NCI-H128 (cell line): ENCODE measurements around the gene AEBP1.

Source experiments
- DNase-seq: peaks from one replicate; lab custom pipeline; 2025; ENCODE audit not compliant: unreplicated experiment; lab: John Stamatoyannopoulos, UW

AEBP1 gene

GRCh38 chr7:44103923-44104859 is at the start of gene AEBP1:
AEBP1 (plus strand) TSS chr7:44104345; CDS start chr7:44104666, 321 bp downstream.
- DNase-seq: no peak

GRCh38 chr7:44056681-44057080 is 47.5 kb upstream of the AEBP1 start:
- DNase-seq: no peak

GRCh38 chr7:44057181-44057848 is 46.8 kb upstream of the AEBP1 start:
- no peak for DNase-seq

GRCh38 chr7:44057849-44058758 is 46.0 kb upstream of the AEBP1 start:
- DNase-seq: no peak

GRCh38 chr7:44058759-44059218 is 45.4 kb upstream of the AEBP1 start:
- no peak for DNase-seq

- DNase-seq: no peak
These were observed 44.7 kb upstream of the AEBP1 start for GRCh38 chr7:44059219-44060090.

- no peak for DNase-seq
These were observed 43.8 kb upstream of the AEBP1 start for GRCh38 chr7:44060091-44060947.

GRCh38 chr7:44060948-44061644 is 43.0 kb upstream of the AEBP1 start:
- DNase-seq: no peak

- no peak for DNase-seq
These were observed 42.4 kb upstream of the AEBP1 start for GRCh38 chr7:44061645-44062179.

- no peak for DNase-seq
These were observed 41.8 kb upstream of the AEBP1 start for GRCh38 chr7:44062180-44062902.

- DNase-seq: no peak
These were observed 41.2 kb upstream of the AEBP1 start for GRCh38 chr7:44062903-44063295.

GRCh38 chr7:44063547-44063893 is 40.6 kb upstream of the AEBP1 start:
- no peak for DNase-seq

- no peak for DNase-seq
These were observed 40.1 kb upstream of the AEBP1 start for GRCh38 chr7:44063894-44064651.

- no peak for DNase-seq
These were observed 39.2 kb upstream of the AEBP1 start for GRCh38 chr7:44064791-44065430.

GRCh38 chr7:44065431-44066110 is 38.6 kb upstream of the AEBP1 start, which contains the start of gene PGAM2:
PGAM2 (minus strand) TSS chr7:44065567; CDS start chr7:44065529, 38 bp downstream.
- DNase-seq: no peak

- no peak for DNase-seq
These were observed 38.1 kb upstream of the AEBP1 start for GRCh38 chr7:44066111-44066460.
